HG03342 (cell line): ENCODE data around the gene EXOC1.
A peak's percentile ranks its signal among the peaks of the same experiment; 100 is the strongest.

ENCODE experiments used
- ATAC-seq: cut with Tn5 transposase; IDR thresholded peaks from one replicate; pipeline ENCODE4 v1.9.1; 2021; ENCODE audit warnings: mild to moderate bottlenecking, moderate library complexity; ENCODE audit not compliant: unreplicated experiment

Gene EXOC1

GRCh38 chr4:55947912-55948725 lies 94.7 kb downstream of the EXOC1 start:
- ATAC-seq = no peak

- ATAC-seq = peak; percentile 78
These were observed 95.5 kb downstream of the EXOC1 start, which contains the start of gene CEP135 for GRCh38 chr4:55948726-55949481. Gene CEP135 (plus strand): TSS chr4:55948945. CDS start chr4:55952131, 3,186 bp downstream.

DNA sequence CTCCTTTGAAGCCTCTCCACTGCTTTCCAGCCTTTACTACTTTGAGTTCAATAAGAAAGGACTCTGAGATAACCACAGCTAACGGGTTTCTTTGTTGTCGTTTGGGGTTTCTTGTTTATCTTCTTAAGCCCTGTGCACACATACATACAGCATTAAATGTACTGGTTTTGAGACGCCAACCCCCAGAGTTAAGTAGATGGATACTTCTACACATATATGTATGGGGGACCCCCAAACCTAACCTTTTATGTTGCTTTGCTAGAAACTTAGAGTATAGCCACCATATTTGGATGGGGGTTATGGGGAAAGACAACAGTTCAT lies 96.0 kb downstream of the EXOC1 start:
- no peak for ATAC-seq

GRCh38 chr4:55951191-55951922 lies 97.9 kb downstream of the EXOC1 start:
- ATAC-seq = no peak
